ENCODE measurements around the gene GLT1D1.

The GLT1D1 gene

DNA sequence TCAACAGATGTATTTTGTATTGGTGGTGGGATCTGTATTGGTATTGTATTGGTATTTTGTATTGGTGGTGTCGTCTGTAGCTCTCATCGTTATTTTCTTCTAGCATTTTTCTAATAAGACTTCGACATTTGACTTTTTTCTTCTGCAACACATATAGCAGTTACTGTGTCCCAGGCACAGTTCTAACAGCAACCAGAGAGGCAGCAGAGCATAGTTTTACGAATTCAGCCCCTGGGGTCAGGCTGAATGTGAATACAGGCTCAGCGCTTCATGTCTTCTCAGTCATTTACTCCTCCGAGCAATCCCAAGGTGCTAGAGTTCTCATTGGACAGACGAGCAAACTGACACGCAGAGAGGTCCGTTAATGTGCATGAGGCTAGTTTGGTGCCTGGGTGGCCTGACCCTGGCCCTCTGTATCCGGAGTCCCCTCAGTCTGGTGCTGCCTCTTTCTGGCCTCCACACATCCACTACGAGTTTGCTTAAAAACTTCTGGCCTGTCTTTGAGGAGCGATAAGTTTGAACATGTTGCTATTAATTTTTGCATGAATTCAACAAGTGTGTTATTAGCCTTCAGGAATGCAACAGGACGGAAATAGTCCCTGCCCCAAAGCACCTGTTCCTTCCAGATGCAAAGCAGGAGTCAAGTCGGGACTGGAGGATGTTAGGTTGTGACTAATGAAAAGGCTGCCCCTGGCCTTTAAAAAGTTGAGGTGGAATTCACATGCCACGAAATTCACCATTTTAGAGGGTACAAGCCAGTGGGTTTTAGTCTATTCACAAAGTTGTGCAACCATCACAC is 87.0 kb downstream of the GLT1D1 start:
- Mint-ChIP-seq H3K9me3 (no peaks in the 10 kb centered on the region), H3K27ac (no peak overlapping the region), H3K27me3 (no peaks in the 10 kb centered on the region), H3K36me3 (ENCODE audit: low read depth) (no peaks in the 10 kb centered on the region), H3K4me1 (ENCODE audit: low read depth) (no peaks in the 10 kb centered on the region), H3K4me3 (no peak overlapping the region)
- no peak for DNase-seq

DNA sequence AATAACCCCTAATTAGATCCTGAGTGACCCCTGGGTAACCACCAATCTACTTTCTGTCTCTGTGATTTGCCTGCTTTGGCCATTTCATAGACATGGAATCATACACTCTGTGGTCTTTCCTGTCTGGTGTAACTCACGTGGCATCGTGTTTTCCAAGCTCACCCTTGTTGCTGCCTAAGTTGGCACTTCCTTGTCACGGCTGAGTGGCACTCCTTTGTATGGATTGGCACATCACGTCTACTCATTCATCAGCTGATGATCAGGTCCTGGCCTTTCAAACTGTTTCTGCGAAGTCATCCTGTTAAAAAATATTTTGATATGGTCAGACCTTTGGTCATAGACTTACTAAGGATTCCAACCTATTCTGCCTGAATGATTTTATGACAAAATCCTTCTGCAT is 87.7 kb downstream of the GLT1D1 start:
- no peak overlapping the region for H3K27ac Mint-ChIP-seq
- no peak overlapping the region for H3K4me3 Mint-ChIP-seq
- no peaks in the 10 kb centered on the region for H3K9me3 Mint-ChIP-seq
- H3K27me3 Mint-ChIP-seq = no peaks in the 10 kb centered on the region
- no peaks in the 10 kb centered on the region for H3K4me1 Mint-ChIP-seq (ENCODE audit: low read depth)
- DNase-seq = no peak
- no peaks in the 10 kb centered on the region for H3K36me3 Mint-ChIP-seq (ENCODE audit: low read depth)

DNA sequence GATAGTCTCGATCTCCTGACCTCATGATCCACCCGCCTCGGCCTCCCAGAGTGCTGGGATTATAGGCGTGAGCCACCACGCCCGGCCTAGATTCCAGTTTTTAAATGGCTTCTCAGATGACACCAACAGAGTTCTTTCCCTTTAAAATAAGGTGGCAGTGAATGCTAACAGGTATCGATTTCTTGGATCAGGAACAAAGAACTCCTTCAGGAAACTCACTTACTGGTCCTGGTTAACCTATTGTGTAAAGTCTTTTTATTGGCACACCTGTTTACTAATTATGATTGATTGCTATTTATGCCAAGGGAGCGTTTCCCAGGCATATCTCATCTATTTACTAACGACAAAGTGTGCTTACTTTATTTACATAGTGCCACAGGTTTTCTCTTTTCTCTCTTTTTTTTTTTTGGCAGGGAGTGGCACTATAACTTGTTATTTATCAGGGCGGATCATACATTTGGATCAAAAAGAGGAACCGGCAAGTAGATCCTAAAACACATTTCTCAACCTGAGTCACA is 89.7 kb downstream of the GLT1D1 start:
- no peaks in the 10 kb centered on the region for H3K9me3 Mint-ChIP-seq

DNA sequence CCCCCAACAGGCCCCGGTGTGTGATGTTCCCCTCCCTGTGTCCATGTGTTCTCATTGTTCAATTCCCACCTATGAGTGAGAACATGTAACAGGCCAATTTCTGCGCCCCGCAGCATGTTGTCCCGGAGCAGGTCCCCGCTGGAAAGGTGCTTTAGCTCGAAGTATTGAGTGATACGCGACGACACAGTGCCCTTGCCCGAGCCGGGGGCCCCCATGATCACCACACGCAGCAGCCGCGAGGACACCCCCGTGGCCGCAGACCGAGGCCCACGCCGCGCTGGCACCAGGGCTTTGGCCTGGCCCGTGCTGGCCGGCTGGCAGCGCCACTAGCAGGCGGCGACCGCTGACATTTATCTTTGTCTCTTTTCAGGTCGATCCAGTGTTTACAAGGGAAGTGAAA is 91.7 kb downstream of the GLT1D1 start:
- Mint-ChIP-seq H3K36me3 (ENCODE audit: low read depth) (no peaks in the 10 kb centered on the region), H3K4me3 (no peak overlapping the region), H3K4me1 (ENCODE audit: low read depth) (peaks cover 24% of the 10 kb centered on the region), H3K27me3 (no peaks in the 10 kb centered on the region), H3K9me3 (no peaks in the 10 kb centered on the region), H3K27ac (no peak overlapping the region)
- no peak for DNase-seq

More for the DNA sequence above, 89.7 kb downstream of the GLT1D1 start:
- Mint-ChIP-seq H3K4me3 (no peak overlapping the region), H3K27ac (no peak overlapping the region), H3K36me3 (ENCODE audit: low read depth) (no peaks in the 10 kb centered on the region), H3K4me1 (ENCODE audit: low read depth) (peaks cover 6% of the 10 kb centered on the region), H3K27me3 (no peaks in the 10 kb centered on the region)
- DNase-seq = no peak

DNA sequence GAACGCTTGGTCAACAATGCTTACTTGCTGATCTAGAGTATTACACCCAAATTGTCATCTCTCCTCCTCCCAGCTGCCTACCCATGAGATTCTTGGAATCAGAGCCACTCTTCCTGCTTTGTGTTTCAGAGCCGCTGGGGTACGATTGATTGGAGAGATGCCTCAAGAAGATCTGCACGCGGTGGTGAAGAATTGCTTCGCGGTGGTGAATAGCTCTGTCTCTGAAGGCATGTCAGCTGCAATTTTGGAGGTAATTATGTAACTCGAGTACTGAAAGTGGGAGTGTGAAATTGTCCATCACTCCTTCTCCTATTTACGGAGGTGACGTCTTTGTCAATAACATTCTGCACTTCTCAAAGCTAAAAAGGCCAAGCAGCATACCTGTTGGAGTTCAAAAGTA is 93.9 kb downstream of the GLT1D1 start:
- no peaks in the 10 kb centered on the region for H3K36me3 Mint-ChIP-seq (ENCODE audit: low read depth)
- H3K4me3 Mint-ChIP-seq = no peak overlapping the region
- DNase-seq = no peak
- peaks cover 25% of the 10 kb centered on the region for H3K4me1 Mint-ChIP-seq (ENCODE audit: low read depth)
- H3K9me3 Mint-ChIP-seq = no peaks in the 10 kb centered on the region
- no peak overlapping the region for H3K27ac Mint-ChIP-seq
- no peaks in the 10 kb centered on the region for H3K27me3 Mint-ChIP-seq

DNA sequence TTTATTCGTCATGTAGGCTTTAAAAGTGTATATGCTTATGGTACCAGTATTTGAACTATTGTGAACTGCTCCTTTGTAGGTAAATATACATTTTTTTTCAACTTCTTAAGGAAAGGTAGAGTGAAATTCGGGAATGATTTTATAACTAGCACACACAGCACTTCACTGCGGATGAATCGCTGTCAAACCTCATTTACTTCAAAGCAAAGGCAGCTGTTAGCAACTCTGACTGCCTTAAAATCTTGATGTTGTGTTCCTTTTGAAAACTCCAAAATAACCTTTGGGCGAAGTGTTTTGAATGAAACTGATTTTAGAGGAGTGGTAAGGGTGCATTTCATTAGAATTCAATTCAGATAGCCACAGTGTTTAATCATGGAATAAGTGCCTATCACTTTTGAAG is 95.8 kb downstream of the GLT1D1 start:
- Mint-ChIP-seq H3K27ac (no peak overlapping the region), H3K36me3 (ENCODE audit: low read depth) (no peaks in the 10 kb centered on the region), H3K27me3 (no peaks in the 10 kb centered on the region), H3K9me3 (no peaks in the 10 kb centered on the region), H3K4me1 (ENCODE audit: low read depth) (peaks cover 25% of the 10 kb centered on the region), H3K4me3 (no peak overlapping the region)
- DNase-seq = no peak

DNA sequence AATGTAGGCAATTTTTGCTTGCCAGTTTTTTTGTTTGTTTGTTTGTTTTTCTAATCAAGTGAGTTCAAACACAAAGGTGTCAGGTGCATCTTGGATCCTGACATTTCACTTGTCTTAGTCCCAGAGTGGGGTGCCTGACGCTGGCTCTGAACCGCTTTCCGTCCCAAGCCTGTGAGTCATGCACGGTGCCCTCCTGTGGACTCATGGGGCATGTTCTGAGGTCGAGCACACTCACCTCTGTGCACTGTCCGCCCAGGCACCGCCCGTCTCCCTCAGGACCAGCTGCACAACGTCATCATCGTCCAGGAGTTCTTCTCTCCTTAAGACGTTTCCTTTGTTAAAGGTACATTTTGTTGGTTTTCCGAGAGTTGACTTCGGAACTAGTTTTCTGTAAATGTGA is 98.2 kb downstream of the GLT1D1 start:
- no peak for DNase-seq
- Mint-ChIP-seq H3K36me3 (ENCODE audit: low read depth) (no peaks in the 10 kb centered on the region), H3K4me3 (no peak overlapping the region), H3K27me3 (peaks cover 4% of the 10 kb centered on the region), H3K4me1 (ENCODE audit: low read depth) (peaks cover 25% of the 10 kb centered on the region), H3K27ac (no peak overlapping the region), H3K9me3 (no peaks in the 10 kb centered on the region)

DNA sequence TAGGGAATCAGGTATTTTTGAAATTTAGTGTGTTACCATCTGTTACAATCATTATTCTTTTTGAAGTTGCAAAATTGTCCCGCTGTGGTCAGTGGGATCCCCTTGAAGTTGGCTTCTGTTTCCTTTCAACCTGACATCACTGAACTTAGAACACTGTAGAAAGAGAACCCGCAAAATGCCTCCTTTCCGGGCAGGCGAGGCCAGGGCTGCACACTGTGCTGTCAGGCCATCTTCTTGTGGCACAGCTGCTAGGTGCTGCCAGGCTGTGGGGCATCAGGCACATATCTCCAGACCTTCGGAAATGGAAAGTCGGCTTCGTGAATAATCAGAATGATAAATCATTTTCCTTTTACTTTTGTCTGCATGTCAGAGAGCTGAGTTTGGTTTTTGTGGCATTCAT is 103.5 kb downstream of the GLT1D1 start:
- Mint-ChIP-seq H3K4me3 (no peak overlapping the region), H3K36me3 (ENCODE audit: low read depth) (no peaks in the 10 kb centered on the region), H3K27me3 (peaks cover 43% of the 10 kb centered on the region), H3K9me3 (no peaks in the 10 kb centered on the region), H3K4me1 (ENCODE audit: low read depth) (peaks cover 5% of the 10 kb centered on the region), H3K27ac (no peak overlapping the region)
- DNase-seq = no peak

DNA sequence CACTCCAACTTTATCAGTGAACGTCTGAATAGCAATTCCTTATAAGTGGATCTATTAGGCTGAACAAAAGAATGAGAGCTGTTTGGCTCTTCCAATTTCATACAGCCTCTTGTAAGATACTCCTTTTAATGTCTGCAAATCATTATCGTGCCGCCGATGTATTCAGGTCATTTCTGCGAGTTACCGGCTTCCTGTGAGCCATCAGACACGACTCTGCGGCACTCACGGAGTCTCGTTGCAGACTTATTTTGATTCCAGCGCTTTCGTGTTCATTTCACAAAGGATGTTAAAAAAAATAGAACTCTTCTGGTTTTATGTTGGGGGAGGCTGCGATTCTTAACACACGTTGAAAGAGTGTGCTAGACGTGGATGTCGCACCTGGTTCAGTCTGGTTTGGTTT is 106.6 kb downstream of the GLT1D1 start:
- Mint-ChIP-seq H3K27ac (no peak overlapping the region), H3K36me3 (ENCODE audit: low read depth) (no peaks in the 10 kb centered on the region), H3K4me3 (no peak overlapping the region), H3K27me3 (peaks cover 48% of the 10 kb centered on the region), H3K9me3 (no peaks in the 10 kb centered on the region), H3K4me1 (ENCODE audit: low read depth) (peaks cover 5% of the 10 kb centered on the region)
- DNase-seq = no peak

DNA sequence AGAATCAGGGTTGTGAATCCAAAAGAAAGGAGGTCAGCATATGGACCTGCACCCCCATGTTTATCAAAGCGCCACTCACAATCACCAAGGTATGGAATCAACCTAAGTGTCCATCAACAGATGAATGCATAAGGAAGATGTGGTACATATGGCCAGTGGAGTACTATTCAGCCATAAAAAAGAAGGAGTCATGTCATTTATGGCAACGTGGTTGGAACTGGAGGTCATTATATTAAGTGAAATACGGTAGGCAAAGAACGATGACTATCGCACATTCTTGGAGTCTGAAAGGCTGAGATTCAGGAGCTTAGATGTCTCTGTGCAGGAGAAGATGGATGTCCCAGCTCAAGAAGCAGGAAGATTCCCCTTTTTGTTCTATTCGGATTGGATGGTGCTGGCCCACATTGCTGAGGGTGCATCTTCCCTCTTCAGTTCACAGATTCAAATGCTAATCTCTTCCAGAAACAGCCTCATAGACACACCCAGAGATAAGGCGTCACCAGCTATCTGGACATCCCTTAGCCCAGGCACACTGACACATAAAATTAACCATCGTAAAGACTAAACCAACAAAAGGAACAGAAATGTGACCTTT is 108.1 kb downstream of the GLT1D1 start:
- H3K27me3 Mint-ChIP-seq = peaks cover 44% of the 10 kb centered on the region
- no peak overlapping the region for H3K4me3 Mint-ChIP-seq
- no peaks in the 10 kb centered on the region for H3K9me3 Mint-ChIP-seq
- H3K36me3 Mint-ChIP-seq (ENCODE audit: low read depth) = no peaks in the 10 kb centered on the region
- no peak for DNase-seq
- peaks cover 5% of the 10 kb centered on the region for H3K4me1 Mint-ChIP-seq (ENCODE audit: low read depth)
- H3K27ac Mint-ChIP-seq = no peak overlapping the region

DNA sequence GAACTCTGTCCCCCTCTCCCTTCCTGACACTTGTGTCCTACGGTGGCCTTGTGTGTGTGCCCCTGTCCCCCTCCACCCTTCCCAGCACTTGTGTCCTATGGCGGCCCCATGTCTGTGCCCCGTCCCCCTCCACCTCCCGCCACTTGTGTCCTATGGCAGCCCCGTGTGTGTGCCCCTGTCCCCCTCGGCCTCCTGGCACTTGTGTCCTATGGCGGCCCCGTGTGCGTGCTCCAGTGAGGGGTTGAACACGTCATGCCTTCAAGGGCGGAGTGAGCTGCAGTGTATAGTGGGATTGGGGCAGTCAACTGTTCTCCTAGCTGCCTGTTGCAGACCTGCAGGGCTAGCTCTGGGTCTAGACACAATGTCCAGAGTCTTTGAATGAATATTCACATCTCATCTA is 108.7 kb downstream of the GLT1D1 start:
- DNase-seq = no peak
- H3K36me3 Mint-ChIP-seq (ENCODE audit: low read depth) = no peaks in the 10 kb centered on the region
- H3K9me3 Mint-ChIP-seq = no peaks in the 10 kb centered on the region
- H3K4me3 Mint-ChIP-seq = no peak overlapping the region
- no peak overlapping the region for H3K27ac Mint-ChIP-seq
- peaks cover 3% of the 10 kb centered on the region for H3K4me1 Mint-ChIP-seq (ENCODE audit: low read depth)
- peaks cover 39% of the 10 kb centered on the region for H3K27me3 Mint-ChIP-seq

DNA sequence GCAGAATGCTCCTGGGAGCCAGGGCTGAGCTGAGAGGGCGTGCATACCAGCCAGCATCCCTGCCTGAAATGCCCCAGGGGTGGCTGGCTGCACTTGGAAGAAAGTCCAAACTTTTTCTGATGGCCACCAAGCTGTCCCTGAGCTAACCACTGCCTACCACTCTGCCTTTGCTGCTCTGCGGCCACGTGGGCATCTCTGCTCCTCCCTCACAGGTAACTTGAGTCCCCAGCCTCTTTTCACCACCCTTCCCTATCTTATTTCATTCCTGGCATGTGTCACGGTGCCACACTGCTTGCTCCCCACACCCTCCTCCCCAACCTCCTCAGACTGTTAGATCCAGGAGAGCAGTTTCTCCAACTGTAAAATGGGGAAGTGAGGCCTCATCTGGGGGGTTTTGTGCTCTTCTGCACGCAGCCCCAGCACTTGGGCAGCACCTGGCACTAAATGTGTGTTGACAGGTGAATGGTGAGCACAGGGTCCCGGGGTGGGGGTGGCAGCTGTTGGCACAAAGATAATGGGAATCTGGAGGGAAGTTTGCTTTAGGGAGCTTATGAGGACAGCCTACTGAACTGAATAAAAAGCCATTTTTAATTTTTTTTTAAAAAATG is 113.0 kb downstream of the GLT1D1 start:
- H3K27me3 Mint-ChIP-seq = peaks cover 29% of the 10 kb centered on the region
- DNase-seq = no peak
- no peak overlapping the region for H3K4me3 Mint-ChIP-seq
- no peak overlapping the region for H3K27ac Mint-ChIP-seq
- H3K4me1 Mint-ChIP-seq (ENCODE audit: low read depth) = peaks cover 7% of the 10 kb centered on the region
- H3K9me3 Mint-ChIP-seq = no peaks in the 10 kb centered on the region
- no peaks in the 10 kb centered on the region for H3K36me3 Mint-ChIP-seq (ENCODE audit: low read depth)

DNA sequence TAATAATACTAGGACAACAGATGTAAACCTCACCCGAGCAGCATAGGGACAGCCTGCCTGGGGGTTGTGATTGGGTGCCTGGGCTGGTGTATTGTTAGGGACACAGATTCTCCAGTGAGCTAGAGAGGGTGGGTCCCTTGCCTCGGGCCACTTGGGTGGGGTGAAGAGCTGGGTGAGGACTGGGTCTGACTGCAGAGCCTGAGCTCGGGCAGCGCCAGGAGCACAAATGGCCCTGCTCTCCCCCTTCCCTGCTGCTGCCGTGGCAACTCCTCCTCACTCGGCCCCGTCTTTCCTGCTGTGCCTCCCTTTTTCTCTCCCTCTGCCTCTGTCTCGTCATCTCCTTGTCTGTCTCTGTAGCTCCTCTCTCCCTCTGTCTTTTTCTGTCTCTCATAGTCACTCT is 115.4 kb downstream of the GLT1D1 start:
- Mint-ChIP-seq H3K27ac (no peak overlapping the region), H3K36me3 (ENCODE audit: low read depth) (no peaks in the 10 kb centered on the region), H3K4me3 (no peak overlapping the region), H3K9me3 (no peaks in the 10 kb centered on the region), H3K27me3 (peaks cover 35% of the 10 kb centered on the region), H3K4me1 (ENCODE audit: low read depth) (peaks cover 7% of the 10 kb centered on the region)
- DNase-seq = no peak

DNA sequence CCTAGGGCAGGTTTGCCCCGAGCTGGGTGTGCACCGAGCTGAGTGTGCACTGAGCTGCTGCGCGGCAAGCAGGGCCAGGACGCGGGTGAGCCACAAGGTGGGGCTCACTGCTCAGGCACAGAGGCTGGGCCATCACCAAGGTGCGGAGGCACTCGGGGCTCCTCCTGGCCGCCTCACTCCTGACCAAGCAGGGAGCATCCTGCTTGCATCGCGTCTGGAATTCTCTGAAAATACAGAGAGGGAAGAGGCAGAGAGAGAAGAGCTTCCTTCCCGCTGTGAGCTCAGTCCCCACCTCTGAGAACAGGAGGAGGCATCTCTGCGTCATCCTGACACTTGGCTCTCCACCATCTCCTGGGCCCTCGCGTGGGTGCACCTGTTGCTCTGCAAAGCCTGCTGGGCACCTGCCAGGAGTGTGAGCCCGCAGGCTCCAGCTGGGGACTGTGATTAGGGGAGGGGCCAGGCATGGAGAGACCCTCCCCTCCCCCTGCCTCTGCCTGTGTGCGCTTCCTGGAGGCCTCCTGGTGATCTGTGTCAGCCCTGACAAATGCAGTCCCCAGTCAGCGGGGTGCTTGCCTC is 116.3 kb downstream of the GLT1D1 start:
- Mint-ChIP-seq H3K4me3 (no peak overlapping the region), H3K36me3 (ENCODE audit: low read depth) (no peaks in the 10 kb centered on the region), H3K27ac (no peak overlapping the region), H3K9me3 (no peaks in the 10 kb centered on the region), H3K4me1 (ENCODE audit: low read depth) (peaks cover 7% of the 10 kb centered on the region), H3K27me3 (peaks cover 42% of the 10 kb centered on the region)
- DNase-seq = peak; percentile 56

DNA sequence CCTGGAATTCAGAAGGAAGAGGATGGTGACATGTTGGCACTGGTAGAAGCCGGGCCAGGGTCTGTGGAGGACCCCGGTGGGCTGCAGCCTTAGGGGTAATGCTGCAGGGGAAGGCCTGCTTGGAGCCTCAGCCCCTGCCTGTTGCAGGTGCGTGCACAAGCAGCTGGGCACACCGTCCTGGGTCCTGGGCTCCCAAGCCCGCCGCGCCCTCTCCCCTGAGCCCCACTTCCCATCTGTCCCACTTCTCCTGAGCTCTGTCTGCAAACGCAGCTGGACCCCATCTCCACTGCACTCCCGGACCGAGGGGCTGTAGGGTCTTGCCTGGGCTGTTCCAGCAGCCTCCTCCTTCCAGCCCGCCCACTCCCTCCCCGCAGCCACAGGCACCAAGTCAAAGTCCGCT is 116.8 kb downstream of the GLT1D1 start:
- no peak for DNase-seq
- Mint-ChIP-seq H3K27me3 (peaks cover 47% of the 10 kb centered on the region), H3K4me1 (ENCODE audit: low read depth) (peaks cover 7% of the 10 kb centered on the region), H3K4me3 (no peak overlapping the region), H3K36me3 (ENCODE audit: low read depth) (no peaks in the 10 kb centered on the region), H3K27ac (no peak overlapping the region), H3K9me3 (no peaks in the 10 kb centered on the region)
